ENCODE measurements around the gene GTF3C1.

GTF3C1 gene

DNA sequence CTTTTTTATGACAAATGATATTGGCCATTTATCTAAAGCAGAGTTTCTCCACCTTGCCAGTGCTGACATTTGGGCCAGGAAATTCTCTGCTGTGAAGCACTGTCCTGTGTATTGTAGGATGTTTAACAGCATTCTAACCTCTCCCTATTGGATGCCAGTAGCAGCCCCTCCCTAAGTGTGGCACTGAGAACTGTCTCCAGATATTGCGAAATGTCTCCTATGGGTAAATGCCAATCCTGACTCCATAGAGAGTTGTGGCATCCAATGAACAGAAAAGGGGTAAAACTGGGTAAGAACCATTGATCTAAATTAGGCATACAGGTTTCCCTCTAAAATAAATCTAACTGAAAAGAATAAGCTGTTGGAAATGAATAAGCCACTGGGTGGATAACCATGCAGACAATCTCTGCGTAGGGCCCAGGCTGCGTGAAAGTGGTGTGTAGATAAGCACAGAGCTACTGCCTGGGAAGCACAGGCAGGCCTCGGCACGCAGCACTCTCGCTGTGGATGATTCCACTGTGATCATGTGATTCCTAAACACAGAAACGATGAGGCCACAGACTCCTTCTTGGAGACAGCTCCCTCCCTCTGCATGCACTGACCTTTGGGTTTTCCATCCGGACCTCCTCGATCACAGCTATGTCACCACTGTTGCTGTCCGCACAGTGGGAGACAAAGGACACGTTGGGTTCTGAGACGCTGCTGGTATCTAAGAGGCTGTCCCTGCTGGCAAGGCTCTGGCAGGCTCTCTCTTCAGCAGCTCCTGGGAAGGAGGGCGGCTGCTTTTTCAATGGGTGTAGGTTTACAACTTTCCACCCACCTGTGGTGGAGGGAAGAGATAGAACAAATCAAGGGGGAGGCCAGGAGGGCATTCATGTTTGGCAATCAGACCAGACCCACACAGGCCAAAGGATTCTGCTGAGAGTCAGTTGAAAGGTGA lies 44.1 kb downstream of the GTF3C1 start:
- in situ Hi-C loops (cut with HindIII; ENCODE audit: low pct_unique_long_range_greater_than_20kb, low sequenced_read_pairs): no loop called here
- no peak for TF ChIP-seq JUND (IDR thresholded peaks at IDR 0.05; ENCODE audit: low read depth)
- no peak for DNase-seq (ENCODE audit: low read depth in 1 of 2, low spot score in 1 of 2)

GRCh38 chr16:27503662-27504061 lies 46.1 kb downstream of the GTF3C1 start:
- no peak for DNase-seq (ENCODE audit: low read depth in 1 of 2, low spot score in 1 of 2)
- TF ChIP-seq JUND (IDR thresholded peaks at IDR 0.05; ENCODE audit: low read depth): no peak
- in situ Hi-C loops (cut with HindIII; ENCODE audit: low pct_unique_long_range_greater_than_20kb, low sequenced_read_pairs): no loop called here

DNA sequence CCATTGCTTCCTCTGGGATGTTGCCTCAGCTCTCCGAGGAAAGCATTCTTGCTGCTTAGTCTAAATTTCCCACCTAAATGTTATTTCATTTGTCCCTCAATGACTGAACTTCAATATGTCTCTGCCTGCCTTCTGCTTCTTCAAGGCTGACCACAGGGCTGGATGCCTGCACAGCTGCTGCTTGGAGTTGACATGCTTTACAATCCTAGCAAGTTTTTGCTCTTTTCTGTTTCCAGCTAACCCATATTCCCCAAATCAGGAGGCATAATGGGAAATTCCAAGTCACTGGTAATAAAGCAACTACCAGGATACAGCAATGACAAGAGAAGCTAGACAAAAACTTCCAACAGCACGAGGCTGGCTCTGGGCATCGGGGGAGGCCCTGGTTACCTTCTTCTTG lies 48.9 kb downstream of the GTF3C1 start:
- no peak for TF ChIP-seq JUND (IDR thresholded peaks at IDR 0.05; ENCODE audit: low read depth)
- no peak for DNase-seq (ENCODE audit: low read depth in 1 of 2, low spot score in 1 of 2)
- in situ Hi-C loops (cut with HindIII; ENCODE audit: low pct_unique_long_range_greater_than_20kb, low sequenced_read_pairs): no loop called here

DNA sequence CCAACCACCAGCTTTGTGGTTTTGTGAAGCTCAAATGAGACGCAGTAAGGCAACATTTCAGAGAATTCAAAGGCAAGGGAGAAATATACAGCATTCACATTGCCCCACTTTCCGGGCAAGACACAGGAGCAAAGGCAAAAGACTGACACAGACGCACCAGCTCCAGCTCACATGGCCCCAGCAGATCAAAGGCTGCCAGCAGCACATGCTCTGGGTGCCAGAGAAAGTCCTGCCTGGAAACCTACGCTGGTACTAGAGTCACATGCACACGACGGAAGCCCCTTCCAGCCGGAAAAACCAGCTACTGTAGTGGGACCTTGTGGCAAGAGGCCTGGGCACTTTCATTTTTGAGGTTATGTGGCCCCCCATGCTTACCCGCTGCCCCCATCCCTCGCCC lies 50.1 kb downstream of the GTF3C1 start:
- in situ Hi-C loops (cut with HindIII; ENCODE audit: low pct_unique_long_range_greater_than_20kb, low sequenced_read_pairs): no loop called here
- TF ChIP-seq JUND (IDR thresholded peaks at IDR 0.05; ENCODE audit: low read depth): no peak
- no peak for DNase-seq (ENCODE audit: low read depth in 1 of 2, low spot score in 1 of 2)

DNA sequence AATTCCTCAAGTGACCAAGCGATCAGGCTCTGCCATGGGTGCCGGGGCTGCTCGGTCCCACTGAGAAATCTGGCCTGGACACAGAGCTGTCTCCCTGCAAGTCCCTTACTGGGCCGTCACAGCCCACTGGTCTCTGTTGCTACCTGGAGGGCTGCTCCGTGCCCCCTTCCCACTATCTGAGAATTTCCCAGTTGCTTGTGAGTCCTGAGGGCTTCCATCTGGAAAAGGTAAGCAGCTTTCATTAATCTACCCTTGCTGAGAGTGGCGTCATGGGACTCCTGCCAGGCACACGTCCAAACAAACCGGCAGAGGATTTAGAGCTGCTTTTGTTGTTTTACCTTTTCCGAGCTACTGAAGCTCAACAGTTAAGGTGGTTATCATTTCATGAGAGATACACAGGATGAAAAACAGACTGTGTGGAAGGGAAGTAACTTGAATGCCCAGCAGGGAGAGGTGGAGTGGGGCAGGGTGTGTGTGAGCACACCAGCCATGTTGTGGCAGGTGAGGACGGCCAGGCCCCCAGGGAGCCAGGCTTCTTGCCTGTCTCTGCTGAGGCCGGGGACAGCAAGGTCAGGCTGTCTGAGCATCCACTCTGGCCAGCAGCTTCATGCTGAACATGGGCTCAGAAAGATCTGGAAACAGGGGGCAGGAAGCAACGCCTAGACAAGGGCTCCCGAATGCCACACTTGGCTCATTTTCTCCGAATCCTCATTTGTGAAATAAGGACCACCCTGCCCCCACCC lies 50.6 kb downstream of the GTF3C1 start:
- no peak for DNase-seq (ENCODE audit: low read depth in 1 of 2, low spot score in 1 of 2)
- TF ChIP-seq JUND (IDR thresholded peaks at IDR 0.05; ENCODE audit: low read depth): no peak
- in situ Hi-C loops (cut with HindIII; ENCODE audit: low pct_unique_long_range_greater_than_20kb, low sequenced_read_pairs): no loop called here

DNA sequence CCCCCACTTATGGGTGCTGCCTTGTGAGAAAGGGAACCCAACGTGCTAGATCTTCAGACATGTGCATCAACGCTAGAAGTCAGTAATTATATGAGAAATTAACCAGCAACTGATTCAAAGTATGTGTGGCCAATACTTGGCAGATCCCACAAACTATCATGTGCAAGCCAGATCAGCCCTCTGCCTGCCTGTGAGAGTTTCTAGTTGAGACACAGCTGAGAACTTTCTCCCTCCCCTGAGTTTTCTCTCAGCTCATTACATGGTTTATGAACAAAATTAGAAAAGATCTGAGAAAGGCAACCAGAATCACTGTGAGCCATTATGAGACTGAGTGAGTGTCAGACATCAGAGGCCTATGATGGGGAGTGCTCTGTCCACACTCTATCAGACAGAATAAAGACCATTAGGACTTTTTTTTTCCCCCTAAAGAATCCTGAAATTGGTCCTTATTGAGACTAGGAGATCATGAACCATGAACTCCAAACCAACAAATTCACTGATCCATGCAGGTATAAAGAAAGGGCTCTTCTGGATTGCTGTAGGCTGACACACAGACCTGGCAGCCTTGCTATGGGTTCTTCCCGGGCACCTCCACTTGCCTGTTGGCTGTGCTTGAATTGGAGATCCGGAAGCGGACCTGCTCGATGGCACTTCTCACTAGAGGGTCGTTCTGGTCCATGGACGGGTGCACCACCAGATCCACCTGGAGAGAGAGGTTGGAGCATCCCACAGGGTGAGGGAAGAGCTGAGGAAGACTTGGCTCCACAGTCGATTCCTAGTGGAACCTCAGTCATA lies 51.5 kb downstream of the GTF3C1 start:
- no peak for DNase-seq (ENCODE audit: low read depth in 1 of 2, low spot score in 1 of 2)
- TF ChIP-seq JUND (IDR thresholded peaks at IDR 0.05; ENCODE audit: low read depth): no peak
- in situ Hi-C loops (cut with HindIII; ENCODE audit: low pct_unique_long_range_greater_than_20kb, low sequenced_read_pairs): no loop called here

- DNase-seq (ENCODE audit: low read depth in 1 of 2, low spot score in 1 of 2): no peak
- in situ Hi-C loops (cut with HindIII; ENCODE audit: low pct_unique_long_range_greater_than_20kb, low sequenced_read_pairs): no loop called here
Measured at GRCh38 chr16:27495191-27495590, 54.5 kb downstream of the GTF3C1 start.

DNA sequence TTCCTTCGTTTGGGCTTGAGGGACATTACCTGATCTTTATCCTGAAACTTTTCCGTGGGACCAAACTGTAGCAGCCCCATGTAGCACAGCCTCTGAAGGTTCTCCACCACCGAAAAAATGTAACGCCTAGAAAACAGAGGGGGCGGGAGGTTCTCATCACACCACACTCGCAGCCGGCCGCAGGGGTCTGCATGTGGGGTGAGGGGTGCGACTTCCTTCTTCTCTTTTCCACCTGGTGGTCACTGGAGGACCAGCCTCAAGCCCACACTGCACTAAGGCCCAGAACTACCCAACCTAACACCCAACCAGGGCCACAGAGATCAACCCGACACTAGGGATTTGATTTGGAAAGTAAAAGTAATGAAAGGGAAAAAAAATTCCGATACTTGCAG lies 57.1 kb downstream of the GTF3C1 start:
- no peak for TF ChIP-seq JUND (IDR thresholded peaks at IDR 0.05; ENCODE audit: low read depth)
- in situ Hi-C loops (cut with HindIII; ENCODE audit: low pct_unique_long_range_greater_than_20kb, low sequenced_read_pairs): no loop called here
- no peak for DNase-seq (ENCODE audit: low read depth in 1 of 2, low spot score in 1 of 2)

More at GRCh38 chr16:27495191-27495590, 54.5 kb downstream of the GTF3C1 start:
- no peak for TF ChIP-seq JUND (IDR thresholded peaks at IDR 0.05; ENCODE audit: low read depth)

DNA sequence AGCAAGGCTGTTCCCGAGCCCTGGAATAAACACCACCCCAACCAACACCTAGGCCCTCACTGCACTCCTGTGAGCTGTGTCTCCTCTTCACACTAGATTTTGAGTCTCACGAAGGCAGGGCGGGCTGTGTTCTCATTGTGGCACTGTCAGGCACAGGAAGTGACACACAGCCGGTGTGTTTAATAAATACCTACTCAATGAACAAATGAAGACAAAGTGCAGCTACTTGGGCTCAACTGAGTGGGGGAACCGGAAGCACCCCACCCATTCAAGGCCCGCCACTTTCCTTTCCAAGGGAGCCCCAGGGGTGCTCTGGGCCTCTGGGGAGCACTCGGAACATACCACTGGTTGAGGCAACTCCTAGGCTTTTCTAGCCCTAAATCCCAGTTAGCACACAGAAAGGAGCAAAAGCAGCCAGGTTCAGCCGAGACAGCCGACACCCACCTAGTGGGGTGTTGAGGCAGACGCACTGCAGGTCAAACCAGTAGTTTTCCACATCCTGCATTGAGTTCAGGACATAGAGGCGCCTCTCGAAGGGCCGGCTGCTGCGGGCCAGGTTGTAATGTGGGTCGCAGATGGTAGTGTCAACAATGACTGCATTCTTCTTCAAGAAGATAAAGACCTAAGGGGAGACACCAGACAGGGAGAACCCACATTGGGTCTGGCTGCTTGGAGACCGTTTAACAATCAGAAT lies 57.7 kb downstream of the GTF3C1 start:
- no peak for TF ChIP-seq JUND (IDR thresholded peaks at IDR 0.05; ENCODE audit: low read depth)
- DNase-seq (ENCODE audit: low read depth in 1 of 2, low spot score in 1 of 2): no peak
- in situ Hi-C loops (cut with HindIII; ENCODE audit: low pct_unique_long_range_greater_than_20kb, low sequenced_read_pairs): no loop called here

GRCh38 chr16:27489906-27490305 lies 59.8 kb downstream of the GTF3C1 start:
- no peak for TF ChIP-seq JUND (IDR thresholded peaks at IDR 0.05; ENCODE audit: low read depth)
- DNase-seq (ENCODE audit: low read depth in 1 of 2, low spot score in 1 of 2): no peak
- in situ Hi-C loops (cut with HindIII; ENCODE audit: low pct_unique_long_range_greater_than_20kb, low sequenced_read_pairs): no loop called here

DNA sequence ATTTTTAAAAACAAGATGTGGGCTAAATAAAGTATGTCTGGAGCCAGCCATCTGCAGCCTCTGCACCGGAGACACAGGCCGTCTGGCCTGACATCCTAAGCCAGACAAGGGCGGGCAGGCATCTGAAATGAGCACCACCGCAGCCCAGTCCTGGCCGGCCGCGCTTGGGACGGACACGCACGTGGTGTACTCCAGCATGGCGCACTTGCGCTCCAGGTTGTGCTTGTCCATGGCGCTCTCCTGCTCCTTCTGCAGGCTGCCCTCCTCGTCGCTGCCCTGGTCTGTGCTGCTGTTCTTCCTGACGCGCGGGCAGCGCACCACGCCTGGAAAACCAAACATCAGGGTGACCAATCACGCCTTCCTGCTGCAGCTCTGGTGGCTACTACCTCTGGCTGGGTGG lies 60.3 kb downstream of the GTF3C1 start:
- no peak for DNase-seq (ENCODE audit: low read depth in 1 of 2, low spot score in 1 of 2)
- in situ Hi-C loops (cut with HindIII; ENCODE audit: low pct_unique_long_range_greater_than_20kb, low sequenced_read_pairs): no loop called here
- no peak for TF ChIP-seq JUND (IDR thresholded peaks at IDR 0.05; ENCODE audit: low read depth)

GRCh38 chr16:27486760-27487159 lies 63.0 kb downstream of the GTF3C1 start:
- no peak for DNase-seq (ENCODE audit: low read depth in 1 of 2, low spot score in 1 of 2)
- in situ Hi-C loops (cut with HindIII; ENCODE audit: low pct_unique_long_range_greater_than_20kb, low sequenced_read_pairs): no loop called here
- TF ChIP-seq JUND (IDR thresholded peaks at IDR 0.05; ENCODE audit: low read depth): no peak

All from T47D (cell line).